ENCODE measurements around the gene NOL4L. TPM values are rescaled to one million over a fixed set of nuclear protein-coding genes. Genes with fewer than 3 reads are reported as not detected.

NOL4L gene
- polyA plus RNA-seq, 2 of the 4 experiments (the other 2 are of a cell fraction), result 9.5 to 11.8 TPM

GRCh38 chr20:32440069-32440757, 144.9 kb downstream of the NOL4L start:
- ATAC-seq (no peak), FAIRE-seq (no peak), DNase-seq (ENCODE audit: low read depth in 1 of 2, low spot score in 1 of 2) (no peak)
- Histone ChIP-seq H3K4me3 (no peak overlapping the region), H3K27ac (no peak overlapping the region), H3K9me3 (no peaks in the 10 kb centered on the region), H3K4me1 (peaks cover 5% of the 10 kb centered on the region; the same call in 1 of the 3 replicates), H3K4me2 (no peak overlapping the region)
- 81% methylated on average over 6 of the region's 6 CpGs for WGBS (ENCODE audit: missing lambda C conversion rate)
- CTCF ChIA-PET, result interaction anchor here (1.4 to 11.0 kb wide), 3 partner anchors 9 to 15 kb away, joined by 4 to 82 read pairs (median 6); no protein-coding TSS in a partner anchor
- TF ChIP-seq FOSB (CRISPR knock-in tag; IDR thresholded peaks at IDR 0.05) (no peak), NFE2L2 (conservative IDR thresholded peaks at IDR 0.05; ENCODE audit: low read length) (no peak), ZC3H11A (IDR thresholded peaks at IDR 0.05) (no peak), MAX (IDR thresholded peaks at IDR 0.05) (no peak), MAFK (IDR thresholded peaks at IDR 0.05; ENCODE audit: partially characterized antibody) (no peak), KDM5A (IDR thresholded peaks at IDR 0.05) (no peak), POLR2A (IDR thresholded peaks at IDR 0.05; ENCODE audit: low read length) (no peak), CBX8 (IDR thresholded peaks at IDR 0.05) (no peak), ZFP36 (IDR thresholded peaks at IDR 0.05; ENCODE audit: borderline replicate concordance, partially characterized antibody) (no peak), ZSCAN20 (CRISPR knock-in tag; IDR thresholded peaks at IDR 0.05) (no peak), RNF2 (IDR thresholded peaks at IDR 0.05; ENCODE audit: borderline replicate concordance, low read depth) (no peak), NPAS2 (CRISPR knock-in tag; IDR thresholded peaks at IDR 0.05; ENCODE audit: borderline replicate concordance) (no peak), POLR2AphosphoS2 (conservative IDR thresholded peaks at IDR 0.05; ENCODE audit: low read length) (no peak), CEBPB (IDR thresholded peaks at IDR 0.05) (no peak), HES2 (IDR thresholded peaks at IDR 0.05) (no peak), HMGXB4 (CRISPR knock-in tag; IDR thresholded peaks at IDR 0.05; ENCODE audit: borderline replicate concordance) (no peak), E2F6 (IDR thresholded peaks at IDR 0.05; ENCODE audit: borderline replicate concordance, low read depth) (no peak), CHD2 (IDR thresholded peaks at IDR 0.05; ENCODE audit: low read length, partially characterized antibody) (no peak), GATA3 (IDR thresholded peaks at IDR 0.05; ENCODE audit: borderline replicate concordance) (no peak)
- POLR2A ChIA-PET, result no interaction called here

- FAIRE-seq (no peak), ATAC-seq (no peak), DNase-seq (ENCODE audit: low read depth in 1 of 2, low spot score in 1 of 2) (no peak)
- no peak overlapping the region for H3K4me2 ChIP-seq
- ChIA-PET CTCF (interaction anchor here (0.9 to 11.0 kb wide), 3 partner anchors 11 to 16 kb away, joined by 4 to 82 read pairs (median 4); no protein-coding TSS in a partner anchor), POLR2A (no interaction called here)
- no peak overlapping the region for H3K27ac ChIP-seq
- H3K4me3 ChIP-seq, result no peak overlapping the region
- H3K4me1 ChIP-seq, result peaks cover 5% of the 10 kb centered on the region; the same call in 1 of the 3 replicates
- WGBS (ENCODE audit: missing lambda C conversion rate), result 94% methylated on average over 9 of the region's 11 CpGs
- H3K9me3 ChIP-seq, result no peaks in the 10 kb centered on the region
- no peak for TF ChIP-seq ZNF302 (CRISPR knock-in tag; IDR thresholded peaks at IDR 0.05)
- no peak for TF ChIP-seq MYC (IDR thresholded peaks at IDR 0.05; ENCODE audit: borderline replicate concordance, low read length)
- TF ChIP-seq MAZ (IDR thresholded peaks at IDR 0.05; ENCODE audit: borderline replicate concordance, low read depth, low read length), result no peak
- no peak for TF ChIP-seq CBX8 (IDR thresholded peaks at IDR 0.05)
- TF ChIP-seq HMGXB4 (CRISPR knock-in tag; IDR thresholded peaks at IDR 0.05; ENCODE audit: borderline replicate concordance), result no peak
- no peak for TF ChIP-seq NR3C1 (IDR thresholded peaks at IDR 0.05)
- TF ChIP-seq HOXB5 (CRISPR knock-in tag; IDR thresholded peaks at IDR 0.05), result no peak
- no peak for TF ChIP-seq FOSL2 (IDR thresholded peaks at IDR 0.05)
- TF ChIP-seq FOSL2 (CRISPR knock-in tag; IDR thresholded peaks at IDR 0.05), result no peak
- no peak for TF ChIP-seq GATA3 (IDR thresholded peaks at IDR 0.05; ENCODE audit: borderline replicate concordance)
- TF ChIP-seq ESRRA (IDR thresholded peaks at IDR 0.05; ENCODE audit: borderline replicate concordance, low read length), result no peak
- TF ChIP-seq RCOR1 (IDR thresholded peaks at IDR 0.05; ENCODE audit: low read depth, low read length), result no peak
- TF ChIP-seq FOXS1 (CRISPR knock-in tag; IDR thresholded peaks at IDR 0.05), result no peak
Measured at GRCh38 chr20:32439132-32439829, 145.9 kb downstream of the NOL4L start.
